IMR-90 (cell line): ENCODE measurements around the gene PTH1R. TPM values are rescaled to one million over a fixed set of nuclear protein-coding genes. Genes with fewer than 3 reads are reported as not detected.

Experiments
- ATAC-seq: fragments of 200-7000 bp; cut with Tn5 transposase; 2 replicates; pipeline ENCODE4 v1.9.1; 2020; ENCODE audit warnings: low read depth, mild to moderate bottlenecking, moderate library complexity
- BruUV-seq: library from RNA; stranded (reverse); fragments of 400-500 nt; replicated peaks from 2 replicates; lab custom pipeline; 2021; lab: Mats Ljungman, UMichigan
- CTCF ChIA-PET: fragments of 300-600 bp; formaldehyde crosslinking; extraction: SDS; loops from one replicate; lab custom pipeline; 2021; ENCODE audit warnings: antibody characterized with exemption; lab: Yijun Ruan, JAX
- POLR2A ChIA-PET: fragments of 300-600 bp; sonication (Branson Sonifier 250); formaldehyde crosslinking; loops from one replicate; lab custom pipeline; 2022; ENCODE audit warnings: antibody characterized with exemption; ENCODE audit not compliant: unreplicated experiment; lab: Charles Lee
- DNase-seq: peaks from one replicate; pipeline ENCODE4 v3.0.0; 2013
- H2AFZ ChIP-seq: replicated peaks from 2 replicates; pipeline ENCODE3; 2013; ENCODE audit warnings: low read length, mild to moderate bottlenecking; ENCODE audit not compliant: poor library complexity
- H2AK5ac ChIP-seq: 2 replicates; pipeline ENCODE4 v1.6.1; 2013; ENCODE audit warnings: low read depth, low read length, inconsistent platforms
- H2AK9ac ChIP-seq: replicated peaks from 2 replicates; pipeline ENCODE3; 2013; ENCODE audit warnings: mild to moderate bottlenecking, low read depth, low read length, moderate library complexity; ENCODE audit not compliant: poor library complexity
- H2BK120ac ChIP-seq: 2 replicates; pipeline ENCODE4 v1.6.1; 2013; ENCODE audit warnings: low read depth, low read length, inconsistent platforms
- H2BK15ac ChIP-seq: 3 replicates; pipeline ENCODE4 v1.6.1; 2013; ENCODE audit warnings: low read depth, low read length, inconsistent platforms
- H2BK20ac ChIP-seq: 2 replicates; pipeline ENCODE4 v1.6.1; 2013; ENCODE audit warnings: low read depth, mild to moderate bottlenecking, inconsistent platforms, low read length, moderate library complexity
- H2BK5ac ChIP-seq: 2 replicates; pipeline ENCODE4 v1.6.1; 2013; ENCODE audit warnings: mild to moderate bottlenecking, low read depth, low read length, inconsistent platforms; ENCODE audit not compliant: poor library complexity, severe bottlenecking
- H3K14ac ChIP-seq: replicated peaks from 2 replicates; pipeline ENCODE4 v1.6.1; 2013; ENCODE audit warnings: low read depth, low read length, inconsistent platforms
- H3K18ac ChIP-seq: 2 replicates; pipeline ENCODE4 v1.6.1; 2013; ENCODE audit warnings: low read depth, low read length, control low read depth
- H3K23ac ChIP-seq: 2 replicates; pipeline ENCODE4 v1.6.1; 2013; ENCODE audit warnings: low read depth, low read length, inconsistent platforms
- H3K27ac ChIP-seq: 2 replicates; pipeline ENCODE4 v1.5.1; 2013; ENCODE audit warnings: mild to moderate bottlenecking, control low read depth, low read length; ENCODE audit not compliant: insufficient read depth
- H3K27me3 ChIP-seq: 2 replicates; pipeline ENCODE4 v1.6.1; 2013; ENCODE audit warnings: low read length; ENCODE audit not compliant: control insufficient read depth, insufficient read depth
- H3K36me3 ChIP-seq: 2 replicates; pipeline ENCODE4 v1.6.1; 2013; ENCODE audit warnings: low read length, mixed read lengths; ENCODE audit not compliant: control insufficient read depth, insufficient read depth
- H3K4ac ChIP-seq: 2 replicates; pipeline ENCODE4 v1.6.1; 2013; ENCODE audit warnings: low read depth, low read length, inconsistent platforms
- H3K4me1 ChIP-seq: 2 replicates; pipeline ENCODE4 v1.6.1; 2013; ENCODE audit warnings: low read length, mixed read lengths; ENCODE audit not compliant: control insufficient read depth, insufficient read depth
- H3K4me2 ChIP-seq: 2 replicates; pipeline ENCODE4 v1.6.1; 2013; ENCODE audit warnings: low read depth, mild to moderate bottlenecking, control low read depth, low read length, moderate library complexity
- H3K4me3 ChIP-seq: 2 replicates; pipeline ENCODE4 v1.5.1; 2013; ENCODE audit warnings: low read depth, mild to moderate bottlenecking, control low read depth, low read length, moderate library complexity; ENCODE audit not compliant: insufficient read depth
- H3K56ac ChIP-seq: 2 replicates; pipeline ENCODE4 v1.6.1; 2013; ENCODE audit warnings: low read length, inconsistent platforms; ENCODE audit not compliant: insufficient read depth; ENCODE audit errors: extremely low read depth
- H3K79me1 ChIP-seq, 2 experiments: 2 replicates each; pipeline ENCODE4 v1.6.1; 2013; ENCODE audit warnings: low read length in 2 of 2, inconsistent platforms in 1 of 2, low read depth in 1 of 2
- H3K9ac ChIP-seq: 2 replicates; pipeline ENCODE4 v1.6.1; 2013; ENCODE audit warnings: low read depth, low read length, control low read depth
- H3K9me1 ChIP-seq: 2 replicates; pipeline ENCODE4 v1.6.1; 2013; ENCODE audit warnings: low read length, inconsistent platforms; ENCODE audit not compliant: insufficient read depth
- H3K9me3 ChIP-seq: 2 replicates; pipeline ENCODE4 v1.6.1; 2013; ENCODE audit warnings: low read length; ENCODE audit not compliant: control insufficient read depth, insufficient read depth
- H4K20me1 ChIP-seq: 2 replicates; pipeline ENCODE4 v1.6.1; 2013; ENCODE audit warnings: low read length, inconsistent platforms; ENCODE audit not compliant: insufficient read depth
- H4K5ac ChIP-seq: 2 replicates; pipeline ENCODE4 v1.6.1; 2013; ENCODE audit warnings: mild to moderate bottlenecking, low read depth, low read length, control low read depth
- H4K8ac ChIP-seq, 2 experiments: 2 replicates each; pipeline ENCODE4 v1.6.1; 2013; ENCODE audit warnings: low read depth in 2 of 2, low read length in 2 of 2, control low read depth in 1 of 2, inconsistent platforms in 1 of 2
- H4K91ac ChIP-seq: 2 replicates; pipeline ENCODE4 v1.6.1; 2013; ENCODE audit warnings: low read depth, low read length, inconsistent platforms; ENCODE audit not compliant: insufficient read depth
- ELK1 ChIP-seq: fragments of 150-350 bp; IDR thresholded peaks from 2 replicates; pipeline ENCODE4 v1.6.1; 2016; ENCODE audit warnings: low read depth, mild to moderate bottlenecking, low read length, moderate library complexity, borderline replicate concordance
- MAFK ChIP-seq: IDR thresholded peaks from 2 replicates; pipeline ENCODE4 v1.6.1; 2012; ENCODE audit warnings: low read depth, low read length, improper control_type of control experiment
- MAZ ChIP-seq: IDR thresholded peaks from 2 replicates; pipeline ENCODE4 v1.6.1; 2012; ENCODE audit warnings: low read depth, mild to moderate bottlenecking, low read length, improper control_type of control experiment, moderate library complexity, borderline replicate concordance
- WGBS, 2 experiments: methylation state at CpG; one replicate each; pipeline versions ENCODE4 v1.1.5 to v1.1.7; 2013; ENCODE audit warnings: missing lambda C conversion rate in 2 of 2; ENCODE audit not compliant: insufficient read length in 1 of 2; ENCODE audit errors: extremely low coverage in 2 of 2; 5-methylcytosine and 5-hydroxymethylcytosine counted together
- dilution Hi-C: fragments of 300-500 bp; cut with HindIII; formaldehyde crosslinking; loops from one replicate; pipeline ENCODE4 v1.14.3; 2018; ENCODE audit warnings: low sequenced_read_pairs; ENCODE audit not compliant: unreplicated experiment
- in situ Hi-C: fragments of 300-500 bp; cut with MboI; formaldehyde crosslinking; loops from 3 replicates; pipeline ENCODE4 v1.14.3; 2019; ENCODE audit warnings: low sequenced_read_pairs, inconsistent platforms, mixed read lengths
- intact Hi-C: fragments of 100-400 bp; cut with micrococcal nuclease; formaldehyde crosslinking; loops from 2 replicates; pipeline ENCODE4 v1.10.0; 2022
- polyA plus RNA-seq, 3 experiments: library from polyadenylated mRNA; depleted of rRNA; stranded (reverse); fragments of >200 nt; gene quantifications; 2 replicates each; pipeline ENCODE4 v1.2.3, GENCODE V29; 2012; ENCODE audit warnings: low replicate concordance in 1 of 3
- total RNA-seq: library from RNA; depleted of rRNA; stranded (reverse); fragments of >200 nt; gene quantifications from 2 replicates; pipeline ENCODE4 v1.2.3, GENCODE V29; 2012

The PTH1R gene
- total and polyA plus RNA-seq, 2 of the 4 experiments (the other 2 are of a cell fraction), result 0.15 to 0.18 TPM

- intact Hi-C loops, result no loop called here
- dilution Hi-C loops, result no loop called here
- ATAC-seq (no peak), DNase-seq (no peak)
- ChIA-PET CTCF (no interaction called here), POLR2A (no interaction called here)
- no TSS peak for BruUV-seq
- H3K9me3 ChIP-seq, result peaks cover 13% of the 10 kb centered on the region
- H3K14ac ChIP-seq, result no peak overlapping the region
- H2BK20ac ChIP-seq, result no peak overlapping the region
- H3K9ac ChIP-seq, result no peak overlapping the region
- H3K18ac ChIP-seq, result no peak overlapping the region
- H2AK9ac ChIP-seq, result no peak overlapping the region
- H3K27ac ChIP-seq, result no peak overlapping the region
- peaks cover 3% of the 10 kb centered on the region for H3K27me3 ChIP-seq
- no peak overlapping the region for H3K23ac ChIP-seq
- H2BK15ac ChIP-seq, result no peak overlapping the region
- H2BK120ac ChIP-seq, result no peak overlapping the region
- H3K36me3 ChIP-seq, result no peaks in the 10 kb centered on the region
- WGBS, 2 experiments, result no CpG with 5 or more reads among the region's 2 CpGs
- no peak overlapping the region for H4K5ac ChIP-seq
- H3K9me1 ChIP-seq, result no peaks in the 10 kb centered on the region
- H4K20me1 ChIP-seq, result no peaks in the 10 kb centered on the region
- no peaks in the 10 kb centered on the region for H3K4me1 ChIP-seq
- TF ChIP-seq ELK1 (no peak), MAFK (no peak), MAZ (no peak)
- no peak overlapping the region for H3K4me2 ChIP-seq
- no peak overlapping the region for H3K4me3 ChIP-seq
- H2AK5ac ChIP-seq, result no peak overlapping the region
- H4K91ac ChIP-seq, result no peak overlapping the region
- H3K79me1 ChIP-seq, result no peaks in the 10 kb centered on the region
- H2AFZ ChIP-seq, result no peak overlapping the region
- no peak overlapping the region for H3K56ac ChIP-seq
- in situ Hi-C loops, result no loop called here
- no peak overlapping the region for H3K4ac ChIP-seq
- H2BK5ac ChIP-seq, result no peak overlapping the region
- H4K8ac ChIP-seq, result no peak overlapping the region
Measured at GRCh38 chr3:46838301-46838700, 39.2 kb upstream of the PTH1R start.
